Transverse colon (tissue), 4 donors: Measurements from ENCODE around the gene MAGI1. TPM values are rescaled to one million over a fixed set of nuclear protein-coding genes. Genes with fewer than 3 reads are reported as not detected.

Source experiments
- DNase-seq: peaks from one replicate; pipeline ENCODE4 v3.0.0-alpha.2; 2019
- H3K27ac ChIP-seq, 4 donors: fragments of 200-600 bp; sonication (generic); 2 replicates each; pipeline ENCODE4 v1.5.1; 2016 to 2018; ENCODE audit warnings: inconsistent platforms in 4 of 4
- H3K27me3 ChIP-seq: fragments of 200-600 bp; sonication (generic); 2 replicates; pipeline ENCODE4 v1.5.1; 2017; ENCODE audit warnings: inconsistent platforms
- H3K36me3 ChIP-seq, 4 donors: fragments of 200-600 bp; sonication (generic); 2 replicates each; pipeline ENCODE4 v1.5.1; 2017 to 2019; ENCODE audit warnings: inconsistent platforms in 4 of 4
- H3K4me1 ChIP-seq, 4 donors: fragments of 200-600 bp; sonication (generic); 2 replicates each; pipeline ENCODE4 v1.5.1; 2017 to 2020; ENCODE audit warnings: inconsistent platforms in 4 of 4
- H3K4me3 ChIP-seq, 4 donors: fragments of 200-600 bp; sonication (generic); 1 replicate in 1 of 4; 2 replicates in 3 of 4; pipeline versions ENCODE4 v1.5.1 to v1.6.1; 2017 to 2019; ENCODE audit warnings: inconsistent platforms in 4 of 4
- H3K9me3 ChIP-seq, 2 donors: fragments of 200-600 bp; sonication (generic); 2 replicates each; pipeline ENCODE4 v1.5.1; 2017 to 2019; ENCODE audit warnings: inconsistent platforms in 2 of 2
- CTCF ChIP-seq, 5 experiments: fragments of 200-600 bp in 3 of 5; fragments of 450-650 bp in 2 of 5; sonication (generic) in 3 of 5; IDR thresholded peaks; 1 replicate in 2 of 5; 2 replicates in 3 of 5; pipeline ENCODE4 v1.5.1; 2016 to 2017; ENCODE audit warnings: antibody characterized with exemption in 5 of 5, inconsistent platforms in 3 of 5, mild to moderate bottlenecking in 2 of 5, moderate library complexity in 1 of 5
- EP300 ChIP-seq: sonication (generic); formaldehyde crosslinking; IDR thresholded peaks from one replicate; pipeline ENCODE4 v1.6.1; 2017; ENCODE audit warnings: antibody characterized with exemption, low read depth
- POLR2A ChIP-seq: fragments of 450-650 bp; IDR thresholded peaks from one replicate; pipeline ENCODE4 v1.6.1; 2016; ENCODE audit warnings: antibody characterized with exemption, mild to moderate bottlenecking, moderate library complexity
- POLR2AphosphoS5 ChIP-seq, 3 donors: sonication (generic); formaldehyde crosslinking; IDR thresholded peaks; one replicate each; pipeline ENCODE4 v1.6.1; 2016; ENCODE audit warnings: antibody characterized with exemption in 3 of 3
- WGBS, 2 donors: methylation state at CpG; one replicate each; pipeline ENCODE4 v1.1.5; 2018; ENCODE audit warnings: low coverage in 1 of 2; 5-methylcytosine and 5-hydroxymethylcytosine counted together
- in situ Hi-C, 4 donors: fragments of 200-750 bp; cut with MboI; loops; one replicate each; pipeline versions ENCODE4 v1.15.0 to v1.15.1; 2017; ENCODE audit warnings: low sequenced_read_pairs in 3 of 4, low pct_ligation_motif_present in 1 of 4, low pct_unique_long_range_greater_than_20kb in 1 of 4
- intact Hi-C: fragments of 100-400 bp; cut with DNase I; formaldehyde crosslinking; loops from one replicate; pipeline ENCODE4 v1.15.1; 2023; ENCODE audit warnings: low total_unique reads
- total RNA-seq, 4 donors: library from RNA; depleted of rRNA; stranded (reverse); fragments of >200 nt; gene quantifications; one replicate each; pipeline ENCODE4 v1.1.0, GENCODE V29; 2016

MAGI1 gene
- total RNA-seq, 4 donors from 2014 or later, result 50.8 to 190 (median 67.4) TPM

GRCh38 chr3:65419233-65419632, 619.5 kb downstream of the MAGI1 start:
- H3K4me1 ChIP-seq, result no peaks in the 10 kb centered on the region
- H3K27ac ChIP-seq, result no peak overlapping the region
- WGBS, 2 donors, result 83 to 85% methylated on average over 2 of the region's 2 CpGs
- TF ChIP-seq CTCF (IDR thresholded peaks at IDR 0.05) (no peak), POLR2A (no peak), POLR2AphosphoS5 (IDR thresholded peaks at IDR 0.05) (no peak), EP300 (no peak)
- no peak overlapping the region for H3K4me3 ChIP-seq
- H3K9me3 ChIP-seq, result no peaks in the 10 kb centered on the region
- no peaks in the 10 kb centered on the region for H3K36me3 ChIP-seq
- no peaks in the 10 kb centered on the region for H3K27me3 ChIP-seq
- in situ Hi-C loops, result loop anchor here in 2 of 4 donors (25.0 kb wide), 2 partner anchors 732 to 882 kb away; partner anchors contain the start of gene ADAMTS9 (in 1 of the 2)
- intact Hi-C loops, result no loop called here
- DNase-seq, result no peak

GRCh38 chr3:65413891-65414290, 624.8 kb downstream of the MAGI1 start:
- H3K4me3 ChIP-seq, result no peak overlapping the region
- intact Hi-C loops, result loop anchor here (5.0 kb wide), 1 partner anchor 882 kb away; no protein-coding TSS in a partner anchor
- H3K27me3 ChIP-seq, result no peaks in the 10 kb centered on the region
- in situ Hi-C loops, result loop anchor here in 2 of 4 donors (25.0 kb wide), 2 partner anchors 727 to 877 kb away; partner anchors contain the start of gene ADAMTS9 (in 1 of the 2)
- peaks cover 5 to 26% (median 13%) of the 10 kb centered on the region in 4 donors for H3K4me1 ChIP-seq
- 55 to 64% methylated on average over 3 of the region's 3 CpGs for WGBS, 2 donors
- TF ChIP-seq POLR2AphosphoS5 (IDR thresholded peaks at IDR 0.05) (no peak), CTCF (IDR thresholded peaks at IDR 0.05) (no peak), EP300 (no peak), POLR2A (no peak)
- H3K36me3 ChIP-seq, result no peaks in the 10 kb centered on the region
- H3K9me3 ChIP-seq, result no peaks in the 10 kb centered on the region
- no peak overlapping the region for H3K27ac ChIP-seq
- DNase-seq, result no peak

- intact Hi-C loops, result loop anchor here (5.0 kb wide), 1 partner anchor 880 kb away; no protein-coding TSS in a partner anchor
- in situ Hi-C loops, result loop anchor here in 2 of 4 donors (25.0 kb wide), 2 partner anchors 725 to 875 kb away; partner anchors contain the start of gene ADAMTS9 (in 1 of the 2)
- Histone ChIP-seq H3K36me3 (no peaks in the 10 kb centered on the region), H3K4me1 (peaks cover 5 to 26% (median 13%) of the 10 kb centered on the region in 4 donors), H3K27ac (peak overlapping the region; percentile 24 to 69 (median 54)), H3K9me3 (no peaks in the 10 kb centered on the region), H3K27me3 (no peaks in the 10 kb centered on the region), H3K4me3 (no peak overlapping the region)
- 17% methylated on average over 2 of the region's 2 CpGs; no CpG with 5 or more reads in 1 of the 2 donors for WGBS, 2 donors
- TF ChIP-seq POLR2AphosphoS5 (IDR thresholded peaks at IDR 0.05) (peak; percentile 35 to 76 (median 66)), EP300 (peak; percentile 16), POLR2A (no peak), CTCF (IDR thresholded peaks at IDR 0.05) (peak; percentile 29 to 79 (median 46))
- DNase-seq, result peak; percentile 87
Observed at GRCh38 chr3:65412588-65412987, 626.1 kb downstream of the MAGI1 start.

- no peaks in the 10 kb centered on the region for H3K36me3 ChIP-seq
- DNase-seq, result no peak
- no peak overlapping the region for H3K4me3 ChIP-seq
- H3K4me1 ChIP-seq, result peaks cover 5 to 26% (median 13%) of the 10 kb centered on the region in 4 donors
- intact Hi-C loops, result loop anchor here (5.0 kb wide), 1 partner anchor 879 kb away; no protein-coding TSS in a partner anchor
- H3K27me3 ChIP-seq, result no peaks in the 10 kb centered on the region
- WGBS, 2 donors, result 54 to 56% methylated on average over 3 of the region's 3 CpGs
- H3K27ac ChIP-seq, result peak overlapping the region; percentile 46 to 69 (median 56)
- H3K9me3 ChIP-seq, result no peaks in the 10 kb centered on the region
- TF ChIP-seq EP300, result no peak
- no peak for TF ChIP-seq POLR2A
- TF ChIP-seq POLR2AphosphoS5 (IDR thresholded peaks at IDR 0.05), result no peak
- TF ChIP-seq CTCF (IDR thresholded peaks at IDR 0.05), result no peak
- in situ Hi-C loops, result loop anchor here in 2 of 4 donors (25.0 kb wide), 2 partner anchors 724 to 874 kb away; partner anchors contain the start of gene ADAMTS9 (in 1 of the 2)
Observed at GRCh38 chr3:65411367-65411766, 627.4 kb downstream of the MAGI1 start.
